Vagina (tissue), 2 donors: ENCODE data around the gene NAV2.

Experiments used
- POLR2A ChIP-seq, 2 donors: fragments of 450-650 bp; IDR thresholded peaks; one replicate each; pipeline ENCODE4 v1.6.1; 2017; ENCODE audit warnings: antibody characterized with exemption in 2 of 2, mild to moderate bottlenecking in 2 of 2, moderate library complexity in 2 of 2
- POLR2AphosphoS5 ChIP-seq, 2 donors: sonication (generic); formaldehyde crosslinking; IDR thresholded peaks; one replicate each; pipeline ENCODE4 v1.9.0; 2017; ENCODE audit warnings: antibody characterized with exemption in 2 of 2, mild to moderate bottlenecking in 2 of 2, low read depth in 1 of 2; ENCODE audit not compliant: insufficient read depth in 1 of 2
- TF ChIP-seq, protein P1 (sequence below), 3 experiments: fragments of 450-650 bp in 2 of 3; fragments of 200-600 bp in 1 of 3; sonication (generic) in 1 of 3; IDR thresholded peaks; one replicate each; pipeline ENCODE4 v1.5.1; 2017 to 2019; ENCODE audit warnings: antibody characterized with exemption in 3 of 3, mild to moderate bottlenecking in 2 of 3, moderate library complexity in 2 of 3

DNA sequence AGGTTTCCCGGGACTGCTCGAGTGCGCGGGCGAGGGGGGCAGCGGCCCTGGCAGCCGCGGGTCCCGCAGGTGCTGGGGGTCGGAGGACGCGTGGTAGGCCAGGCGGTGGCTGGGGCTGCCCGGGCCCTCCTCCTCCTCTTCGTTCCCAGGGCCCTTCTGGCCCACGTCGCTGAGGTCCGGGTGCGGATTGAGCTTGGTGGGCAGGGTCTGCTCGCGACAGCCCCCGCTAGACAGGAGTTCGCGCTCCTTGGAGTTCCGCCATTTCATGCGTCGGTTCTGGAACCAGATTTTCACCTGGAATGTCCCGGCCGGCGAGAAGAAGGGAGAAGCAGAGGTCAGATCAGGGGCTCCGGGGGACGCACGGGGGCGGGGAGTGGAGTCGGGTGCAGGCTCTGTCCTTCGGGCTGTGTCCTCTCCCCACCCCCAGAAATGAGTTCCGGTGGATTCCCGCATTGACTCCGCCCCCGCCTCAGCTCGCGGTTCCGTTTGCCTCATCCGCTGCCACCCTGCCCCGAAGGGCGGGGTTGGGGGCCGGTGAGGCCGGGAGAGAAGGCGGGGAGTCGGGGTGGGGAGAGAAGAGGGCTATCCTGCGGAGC, 443.7 kb downstream of the NAV2 start:
- TF ChIP-seq POLR2A (IDR thresholded peaks at IDR 0.05) (no peak), POLR2AphosphoS5 (IDR thresholded peaks at IDR 0.05; ENCODE audit: insufficient read depth in 1 of 2, low read depth in 1 of 2) (no peak)
- TF ChIP-seq, protein P1, sequence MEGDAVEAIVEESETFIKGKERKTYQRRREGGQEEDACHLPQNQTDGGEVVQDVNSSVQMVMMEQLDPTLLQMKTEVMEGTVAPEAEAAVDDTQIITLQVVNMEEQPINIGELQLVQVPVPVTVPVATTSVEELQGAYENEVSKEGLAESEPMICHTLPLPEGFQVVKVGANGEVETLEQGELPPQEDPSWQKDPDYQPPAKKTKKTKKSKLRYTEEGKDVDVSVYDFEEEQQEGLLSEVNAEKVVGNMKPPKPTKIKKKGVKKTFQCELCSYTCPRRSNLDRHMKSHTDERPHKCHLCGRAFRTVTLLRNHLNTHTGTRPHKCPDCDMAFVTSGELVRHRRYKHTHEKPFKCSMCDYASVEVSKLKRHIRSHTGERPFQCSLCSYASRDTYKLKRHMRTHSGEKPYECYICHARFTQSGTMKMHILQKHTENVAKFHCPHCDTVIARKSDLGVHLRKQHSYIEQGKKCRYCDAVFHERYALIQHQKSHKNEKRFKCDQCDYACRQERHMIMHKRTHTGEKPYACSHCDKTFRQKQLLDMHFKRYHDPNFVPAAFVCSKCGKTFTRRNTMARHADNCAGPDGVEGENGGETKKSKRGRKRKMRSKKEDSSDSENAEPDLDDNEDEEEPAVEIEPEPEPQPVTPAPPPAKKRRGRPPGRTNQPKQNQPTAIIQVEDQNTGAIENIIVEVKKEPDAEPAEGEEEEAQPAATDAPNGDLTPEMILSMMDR (IDR thresholded peaks at IDR 0.05), result no peak
